Activated T-helper 1 cell treated with anti-CD3 and anti-CD28 coated beads, Interleukin-2, amount 50 U/mL, for 16 hours (primary cell): ENCODE results near the gene PITRM1.
"Not testable (repeated sequence)": the region's sequence is repeated elsewhere in the genome, so short reads cannot be mapped to it uniquely, and the experiment has no call there.

Experiments used
- DNase-seq, 2 donors: peaks; one replicate each; pipeline ENCODE4 v3.0.0-alpha.2; 2020; ENCODE audit warnings: low read depth in 1 of 2, low spot score in 1 of 2

Gene PITRM1

DNA sequence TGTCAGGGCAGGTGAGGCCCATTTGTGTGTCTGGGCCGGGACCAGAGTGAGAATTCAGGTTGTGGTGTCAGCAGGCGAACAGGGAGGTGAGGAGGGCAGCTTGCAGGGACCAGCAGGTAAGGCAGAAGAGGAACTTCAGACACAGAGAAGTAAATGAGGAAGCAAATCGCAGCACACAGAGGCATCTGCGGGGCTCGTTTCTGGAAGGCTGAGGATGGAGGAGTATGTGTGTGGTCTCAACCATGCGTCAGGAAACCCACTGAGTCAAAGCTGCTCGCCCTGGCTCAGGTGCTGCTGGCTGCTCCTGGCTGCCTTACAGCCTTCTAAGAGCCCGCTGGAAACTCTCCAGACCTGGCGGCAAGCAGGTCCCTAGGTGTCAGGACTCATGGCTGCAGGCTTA lies 26.9 kb upstream of the PITRM1 start:
- DNase-seq: no peak

DNA sequence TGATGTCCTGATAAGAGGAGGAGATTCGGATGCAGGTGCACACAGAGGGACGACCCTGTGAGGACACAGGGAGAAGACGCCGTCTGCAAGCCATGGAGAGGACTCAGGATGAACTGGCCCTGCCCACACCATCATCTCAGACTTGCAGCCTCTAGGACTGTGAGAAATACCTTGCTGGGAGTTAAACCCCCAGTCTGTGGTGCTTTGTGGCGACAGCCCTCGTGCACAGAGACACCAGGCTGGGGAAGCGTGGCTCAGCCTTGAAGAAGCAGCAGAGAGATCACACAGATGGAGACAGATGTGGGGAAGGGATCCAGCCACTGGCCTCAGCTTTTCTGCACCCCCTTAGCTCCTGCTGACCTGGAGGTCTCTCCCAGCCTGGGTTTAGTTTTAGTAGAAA lies 26.3 kb upstream of the PITRM1 start:
- no peak for DNase-seq

DNA sequence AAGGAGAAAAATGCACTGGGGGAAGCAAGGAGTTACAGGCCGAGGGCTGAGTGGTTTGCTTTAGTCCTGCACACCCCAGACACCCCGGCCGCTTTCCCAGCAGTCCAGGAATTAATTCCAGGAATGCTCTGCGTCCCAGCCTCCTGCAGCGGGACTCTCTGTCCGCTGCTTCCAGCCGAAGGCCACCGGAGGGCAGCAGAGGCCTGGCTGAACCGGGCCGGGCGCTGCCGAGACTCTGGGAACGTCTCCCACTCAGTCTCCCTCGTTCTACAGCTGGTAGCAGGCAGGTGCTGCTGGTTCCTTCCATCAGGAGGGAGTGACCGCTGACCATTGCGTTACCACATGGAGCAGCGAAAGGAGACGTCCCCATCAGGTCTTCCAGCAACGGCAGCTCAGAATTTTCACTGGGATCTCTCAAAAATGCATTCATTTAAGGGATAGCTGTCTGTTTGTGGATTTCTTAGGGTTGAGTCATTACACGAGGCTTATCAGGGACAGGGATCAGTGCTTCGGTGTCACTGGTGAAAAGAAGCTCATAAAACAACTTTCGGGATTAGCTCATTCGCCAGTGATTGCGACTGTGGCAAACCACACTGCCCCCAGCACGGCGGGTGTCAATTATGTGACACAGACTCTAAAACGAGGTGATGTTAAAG lies 24.9 kb upstream of the PITRM1 start:
- DNase-seq: peak; percentile 40 to 65

DNA sequence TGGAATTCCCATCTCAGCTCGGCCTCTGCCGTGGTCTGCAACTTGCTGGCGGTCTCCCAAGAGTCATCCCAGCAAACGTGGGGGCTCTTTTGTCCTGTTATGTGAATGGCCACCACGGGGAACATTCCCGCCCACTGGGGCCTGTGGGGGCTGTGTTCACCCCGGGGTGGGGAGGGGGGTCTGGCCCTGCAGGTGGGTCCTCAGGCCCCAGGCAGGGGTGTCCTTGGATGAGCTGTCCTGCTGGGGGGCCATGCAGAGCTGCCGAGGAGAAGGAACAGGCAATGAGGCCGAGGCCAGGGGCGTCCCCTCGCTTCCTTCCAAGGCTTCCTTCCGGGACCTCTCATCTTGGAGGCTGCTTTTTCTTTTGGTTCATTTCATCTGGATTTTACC lies 24.4 kb upstream of the PITRM1 start:
- no peak for DNase-seq

DNA sequence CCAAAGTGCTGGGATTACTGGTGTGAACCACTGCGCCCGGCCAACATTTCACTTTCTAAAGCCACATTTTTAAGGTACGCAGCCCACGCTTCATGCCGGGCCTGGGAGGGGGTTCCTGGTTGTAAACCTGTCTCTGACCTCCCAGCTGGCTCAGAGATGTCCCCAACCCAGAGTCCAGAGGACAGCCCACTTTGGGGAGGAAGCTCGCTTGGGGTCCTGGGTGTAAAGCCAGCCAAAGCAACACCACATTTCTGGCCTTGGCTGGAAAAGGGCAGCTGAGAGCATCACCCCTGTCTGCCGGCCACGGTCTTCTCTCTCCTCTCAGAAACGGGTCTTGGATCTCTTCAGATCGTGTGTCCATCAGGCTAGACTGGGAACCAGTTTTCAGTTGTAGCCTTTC lies 23.9 kb upstream of the PITRM1 start:
- no peak for DNase-seq

DNA sequence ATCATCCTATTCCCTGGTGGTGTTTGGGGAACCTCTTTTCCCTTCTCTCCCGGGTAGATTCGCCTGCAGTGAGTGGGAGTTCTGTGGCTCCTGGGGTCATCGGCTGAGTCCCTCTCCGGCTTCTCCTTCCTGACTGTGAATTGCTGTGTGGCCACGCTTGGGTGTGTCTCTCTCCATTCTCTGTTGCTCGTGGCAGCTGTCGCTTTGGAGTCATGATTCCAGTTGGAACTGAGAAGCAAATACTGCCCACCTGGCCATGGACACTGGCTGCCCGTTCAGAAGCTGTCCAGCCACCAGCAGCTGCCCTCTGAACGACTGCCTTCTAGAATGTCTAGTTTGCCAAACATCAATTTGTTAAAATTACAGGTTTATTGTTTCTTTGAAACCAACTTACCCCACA lies 23.1 kb upstream of the PITRM1 start:
- no peak for DNase-seq

DNA sequence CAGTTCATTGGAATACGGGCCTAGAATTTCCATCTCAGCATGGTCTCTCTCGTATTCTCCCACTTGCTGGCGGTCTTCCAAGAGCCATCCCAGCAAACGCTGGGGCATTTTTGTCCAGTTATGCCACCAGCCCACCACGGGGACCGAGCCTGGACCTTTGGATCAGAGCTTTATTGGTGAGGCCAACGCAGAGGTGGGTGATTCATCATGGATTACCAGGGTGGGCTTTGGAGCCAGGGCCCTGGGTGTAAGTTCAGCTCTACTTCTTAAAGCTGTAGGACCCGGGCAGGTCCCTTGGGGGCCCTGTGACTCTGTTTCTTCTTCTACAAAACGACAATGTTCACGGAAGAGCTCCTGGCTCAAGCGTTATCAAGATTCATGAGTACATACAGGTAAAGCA lies 22.7 kb upstream of the PITRM1 start:
- no peak for DNase-seq

DNA sequence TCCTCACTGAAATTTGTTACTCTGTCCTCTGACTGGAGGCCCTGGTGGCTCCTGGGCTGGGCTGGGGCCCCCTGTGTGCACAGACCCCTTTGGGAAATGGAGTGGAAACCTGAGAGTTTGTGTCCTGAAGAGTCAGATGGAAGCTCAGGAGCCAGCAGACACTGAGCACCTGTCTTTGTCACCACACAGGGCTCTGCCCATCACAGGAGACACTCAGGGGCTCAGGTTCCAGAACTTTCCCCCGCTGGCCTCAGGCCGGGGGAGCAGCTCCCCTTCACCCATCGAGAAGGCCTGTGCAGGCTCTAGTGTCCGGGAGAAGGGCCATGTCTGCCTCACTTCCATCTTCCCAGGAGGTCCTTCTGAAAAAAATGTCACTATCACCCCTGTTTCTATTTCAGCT lies 22.3 kb upstream of the PITRM1 start:
- DNase-seq: no peak

DNA sequence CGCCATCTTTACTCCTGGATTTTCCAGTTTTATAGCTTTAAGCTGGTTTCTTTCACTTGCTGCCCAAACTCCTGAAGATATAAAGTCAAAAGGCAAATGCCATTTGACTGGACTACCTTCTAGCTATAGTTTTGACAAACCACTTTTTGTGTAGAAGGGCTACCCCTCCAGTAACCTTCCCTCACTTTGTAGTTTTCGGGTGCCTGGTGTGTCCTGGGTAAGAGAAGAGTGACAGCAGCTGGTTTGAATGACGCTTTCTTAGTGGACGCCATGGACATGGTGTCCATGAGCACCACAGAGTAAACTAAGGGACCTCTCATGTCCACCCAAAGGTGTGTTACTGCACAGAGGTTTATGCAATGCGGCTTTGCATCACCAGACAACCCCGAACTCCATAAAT lies 21.2 kb upstream of the PITRM1 start:
- no peak for DNase-seq

DNA sequence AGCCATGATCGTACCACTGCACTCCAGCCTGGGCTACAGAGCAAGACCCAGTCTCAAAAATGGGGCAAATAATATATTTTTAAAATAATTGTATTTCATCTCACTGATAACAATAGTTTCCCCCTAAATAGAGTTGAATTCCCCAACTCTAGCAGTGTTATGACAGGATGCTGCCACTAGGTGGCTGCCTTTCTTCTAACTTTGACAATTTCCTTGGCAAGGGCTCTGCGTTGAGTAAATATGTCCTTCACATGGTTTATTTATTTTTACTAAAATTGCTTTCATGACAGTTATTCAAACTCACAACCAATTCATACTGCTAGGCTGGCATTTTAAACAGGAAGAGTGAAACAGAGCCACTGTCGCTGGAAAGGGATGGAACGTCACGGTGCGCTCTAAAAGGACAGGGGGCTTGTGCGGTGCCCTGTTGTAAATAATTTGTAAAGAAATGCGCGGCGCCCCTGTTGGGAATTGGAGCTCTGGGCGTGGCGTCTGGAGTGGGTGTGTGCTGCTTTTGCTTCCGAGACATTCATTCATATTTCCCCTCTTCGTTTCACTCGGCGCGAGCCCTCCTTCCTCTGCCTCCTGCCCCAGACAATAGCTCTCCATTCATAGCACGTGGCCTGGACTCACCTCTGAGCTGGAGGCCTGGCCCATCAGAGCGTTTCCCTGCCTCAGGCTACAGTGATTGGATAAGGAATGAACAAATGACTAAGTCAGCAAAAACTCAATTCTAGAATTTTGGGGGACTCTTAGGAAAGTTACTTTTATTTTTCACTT lies 20.5 kb upstream of the PITRM1 start:
- DNase-seq: peak in 1 of 2 donors; percentile 33

DNA sequence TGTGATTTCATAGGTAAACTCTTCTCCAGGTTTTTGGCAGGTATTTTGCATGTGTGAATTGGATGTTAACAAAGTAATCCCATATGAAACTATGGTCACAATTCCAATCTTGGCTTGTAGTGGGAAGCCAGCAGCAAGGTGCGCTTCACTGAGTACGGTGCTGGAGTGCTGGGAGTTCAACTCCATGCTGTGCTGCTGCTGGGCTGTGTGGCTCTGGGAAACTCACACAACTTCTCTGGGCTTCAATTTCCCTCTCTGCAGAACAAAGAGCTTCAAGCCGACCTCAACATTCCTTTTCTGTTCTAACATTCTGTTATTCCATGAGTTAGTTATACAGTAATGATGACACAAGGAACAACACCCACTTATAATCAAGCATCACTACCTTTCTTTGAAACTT lies 18.2 kb upstream of the PITRM1 start:
- DNase-seq: no peak

DNA sequence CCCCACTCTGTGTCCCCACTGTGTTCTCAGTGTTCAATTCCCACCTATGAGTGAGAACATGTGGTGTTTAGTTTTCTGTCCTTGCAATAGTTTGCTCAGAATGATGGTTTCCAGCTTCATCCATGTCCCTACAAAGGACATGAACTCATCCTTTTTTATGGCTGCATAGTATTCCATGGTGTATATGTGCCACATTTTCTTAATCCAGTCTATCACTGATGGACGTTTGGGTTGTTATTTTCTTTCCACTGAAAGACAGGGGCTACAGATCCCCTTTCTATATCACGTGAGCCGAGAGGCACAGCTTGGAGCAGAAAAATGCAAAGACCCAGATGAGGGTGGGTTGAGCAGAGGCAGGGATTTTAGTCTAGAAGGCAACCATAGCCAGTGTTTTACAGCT lies 14.6 kb upstream of the PITRM1 start:
- DNase-seq: not testable (repeated sequence)

DNA sequence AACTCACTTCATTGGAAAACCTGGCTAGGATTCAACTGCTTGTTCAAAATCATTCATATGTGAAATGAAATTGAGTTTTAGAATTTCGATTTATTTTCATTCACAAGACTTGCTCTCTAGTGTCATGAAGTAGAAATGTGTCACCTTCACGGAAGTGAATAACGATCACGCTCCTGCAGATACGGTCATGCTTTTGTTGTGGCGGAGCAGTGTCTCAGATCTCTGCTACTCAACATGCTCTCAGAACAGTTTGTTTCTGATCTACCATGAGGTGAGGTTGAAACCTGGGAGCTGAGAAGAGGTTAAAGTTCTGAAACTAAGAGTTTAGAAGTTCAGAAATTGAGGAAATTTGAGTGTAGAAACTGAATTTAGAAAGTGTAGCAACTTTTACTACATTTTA lies 13.8 kb upstream of the PITRM1 start:
- peak in 1 of 2 donors; percentile 25 for DNase-seq

DNA sequence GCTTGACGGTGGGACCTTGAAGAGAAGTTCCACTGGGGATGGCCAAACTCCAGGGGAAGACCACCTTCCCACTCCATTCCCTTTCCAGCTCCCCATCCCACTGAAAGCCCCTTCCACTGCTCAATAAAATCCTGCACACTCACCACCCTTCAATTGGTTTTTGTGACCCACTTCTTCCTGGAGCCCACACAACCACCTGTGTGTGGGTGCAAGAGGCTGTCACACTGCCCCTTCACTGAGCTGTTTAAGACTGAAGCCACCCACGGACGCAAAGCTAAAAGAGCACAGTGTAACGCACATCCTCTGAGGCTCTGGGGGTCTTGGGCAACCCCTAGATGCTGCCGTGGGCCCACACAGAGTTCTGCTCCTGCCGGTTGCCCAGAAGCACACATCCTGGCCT lies 12.8 kb upstream of the PITRM1 start:
- no peak for DNase-seq

DNA sequence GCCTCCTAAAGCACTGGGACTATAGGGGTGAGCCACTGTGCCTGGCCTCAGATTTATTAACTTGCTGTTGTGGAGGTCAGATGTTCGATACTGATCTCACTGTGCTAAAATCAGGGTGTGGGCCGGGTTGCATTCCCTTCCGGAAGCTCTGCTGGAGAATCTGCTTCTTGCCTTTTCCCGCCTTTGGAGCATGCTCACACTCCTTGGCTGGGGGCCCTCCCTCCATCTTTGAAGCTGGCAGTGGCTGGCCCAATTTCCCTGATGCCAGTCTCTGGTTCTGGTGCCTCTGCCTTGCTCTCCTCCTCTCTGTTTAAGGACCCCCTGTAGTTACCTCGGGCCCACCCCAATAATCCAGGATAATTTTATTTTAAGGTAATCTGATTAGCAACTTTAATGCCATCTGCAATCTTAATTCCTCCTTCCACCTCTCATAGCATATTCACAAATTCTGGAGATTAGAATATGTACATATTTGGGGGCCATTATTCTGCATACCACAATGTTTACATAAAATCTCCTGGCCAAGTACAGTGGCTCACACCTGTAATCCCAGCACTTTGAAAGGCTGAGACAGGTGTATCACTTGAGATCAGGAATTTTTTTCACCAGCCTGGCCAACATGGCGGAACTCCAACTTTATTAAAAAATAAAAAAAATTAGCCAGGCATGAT lies 7.9 kb upstream of the PITRM1 start:
- no peak for DNase-seq

DNA sequence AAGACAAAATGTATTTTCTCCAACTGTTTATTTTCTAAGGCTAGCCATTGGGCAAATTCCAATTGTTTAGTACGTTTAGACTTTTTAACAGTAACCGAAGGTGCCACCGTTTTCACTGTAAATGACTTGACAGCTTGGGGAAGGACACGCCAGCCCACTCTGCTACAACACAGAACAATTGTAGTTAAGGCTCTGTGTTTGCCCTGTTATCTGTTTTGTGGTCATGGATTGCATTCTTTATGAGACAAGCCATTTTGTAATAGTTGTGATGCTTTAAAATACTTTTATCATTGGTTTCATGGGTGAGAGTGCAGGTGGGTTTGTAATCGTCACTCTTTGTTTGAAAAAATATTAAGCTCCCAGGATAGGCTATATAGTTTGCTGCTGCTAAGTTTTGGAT lies 6.6 kb upstream of the PITRM1 start:
- DNase-seq: no peak

DNA sequence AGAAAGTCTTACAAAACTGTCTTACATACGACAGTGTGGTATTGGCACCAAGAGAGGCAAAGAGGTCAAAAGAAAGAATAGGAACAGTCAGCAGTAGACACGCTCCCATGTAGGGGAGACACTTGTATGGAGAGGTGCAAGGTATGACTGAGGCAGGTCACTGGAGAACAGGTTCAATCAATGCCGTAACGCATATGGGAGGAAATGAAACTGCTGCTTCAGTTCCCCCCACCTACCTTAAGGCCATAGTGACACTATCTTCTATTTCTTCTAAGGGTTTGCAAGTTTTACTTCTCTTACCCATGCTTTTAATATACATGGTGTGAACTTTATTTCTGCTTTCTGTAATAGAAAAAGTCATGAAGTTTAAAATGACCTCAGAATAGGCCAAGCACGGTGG lies 5.5 kb upstream of the PITRM1 start:
- no peak for DNase-seq

DNA sequence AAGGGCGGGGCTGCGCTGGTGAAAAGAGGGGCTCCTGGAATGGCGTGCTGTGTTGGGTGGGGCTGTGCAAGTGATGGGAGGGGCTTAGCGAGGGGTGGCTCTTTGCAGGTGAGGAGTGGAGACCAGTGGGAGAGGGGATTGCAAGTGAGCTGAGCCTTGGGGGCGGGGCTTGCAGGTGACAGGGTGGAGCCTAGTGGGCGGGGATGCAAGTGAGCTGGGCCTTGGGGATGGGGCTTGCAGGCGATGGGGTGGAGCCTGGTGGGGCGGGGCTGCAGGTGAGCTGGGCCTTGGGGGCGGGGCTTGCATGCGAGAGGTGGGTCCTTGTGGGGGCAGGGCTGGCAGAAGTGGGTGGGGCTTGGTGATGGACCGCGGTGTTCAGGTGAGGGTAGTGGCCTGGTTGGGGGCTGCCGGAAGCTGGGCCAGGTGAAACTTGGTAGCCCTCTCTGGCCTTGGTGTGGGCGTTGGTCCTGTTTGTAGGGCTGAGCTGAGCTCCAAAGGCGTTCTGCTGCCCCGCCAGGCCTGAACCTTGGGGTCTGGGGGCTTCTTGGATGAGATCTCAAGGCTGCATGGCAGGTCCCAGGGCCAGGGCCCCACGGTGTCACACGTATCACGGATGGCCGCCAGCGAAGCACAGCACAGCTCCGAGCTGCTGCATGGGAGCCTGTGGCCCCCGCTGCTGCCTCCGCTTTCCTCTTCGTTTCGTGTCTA lies 743 bp upstream of the PITRM1 start:
- DNase-seq: no peak

DNA sequence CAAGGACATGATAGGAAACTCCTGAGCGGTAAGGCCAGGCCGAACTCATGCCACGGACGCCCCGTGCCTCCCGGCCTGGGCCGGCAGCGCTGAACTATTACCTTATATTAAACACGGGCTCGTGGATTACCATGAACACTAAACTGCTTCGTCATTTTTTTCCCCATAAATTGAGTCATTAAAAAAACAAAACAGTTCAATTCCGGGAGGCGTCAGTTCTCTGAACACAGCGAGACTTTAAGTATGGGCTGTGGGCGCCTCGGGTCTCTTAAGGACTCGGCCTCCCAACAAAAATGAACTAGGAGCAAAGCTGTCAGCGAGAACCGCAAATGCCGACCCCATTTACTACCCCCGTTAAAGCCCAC lies 519 bp downstream of the PITRM1 start:
- DNase-seq: peak in 1 of 2 donors; percentile 41

DNA sequence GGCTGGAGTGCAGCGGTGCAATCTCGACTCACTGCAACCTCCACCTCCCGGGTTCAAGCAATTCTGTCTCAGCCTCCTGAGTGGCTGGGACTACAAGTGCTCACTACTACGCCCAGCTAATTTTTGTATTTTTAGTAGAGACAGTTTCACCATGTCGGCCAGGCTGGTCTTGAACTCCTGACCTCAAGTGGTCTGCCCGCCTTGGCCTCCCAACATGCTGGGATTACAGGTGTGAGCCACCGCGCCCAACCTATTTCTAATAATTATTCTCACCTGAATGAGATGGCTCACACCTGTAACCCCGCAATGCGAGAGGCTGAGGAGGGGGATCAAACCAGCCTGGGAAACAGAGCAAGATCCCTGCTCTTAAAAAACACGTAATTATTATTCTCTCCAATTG lies 1.1 kb downstream of the PITRM1 start:
- DNase-seq: not testable (repeated sequence)

DNA sequence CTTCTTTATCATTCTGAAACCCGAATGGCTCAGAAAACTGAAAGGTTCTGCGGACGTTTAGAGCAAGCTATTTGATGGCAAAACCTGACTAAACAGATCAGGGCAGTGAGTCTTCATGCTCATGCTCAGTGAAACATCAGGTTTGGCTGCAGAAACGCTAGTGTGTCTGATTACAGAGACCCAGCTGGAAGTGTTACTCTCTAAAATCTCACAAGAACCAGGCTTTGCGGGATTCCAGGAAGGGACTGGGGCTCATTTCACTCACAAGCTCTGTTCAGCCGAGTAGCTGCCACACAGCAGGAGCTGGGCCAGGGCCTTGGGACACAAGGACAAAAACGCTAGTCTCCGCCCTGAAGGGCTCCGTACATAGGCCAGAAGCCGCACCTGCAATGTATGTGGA lies 2.9 kb downstream of the PITRM1 start:
- DNase-seq: no peak

DNA sequence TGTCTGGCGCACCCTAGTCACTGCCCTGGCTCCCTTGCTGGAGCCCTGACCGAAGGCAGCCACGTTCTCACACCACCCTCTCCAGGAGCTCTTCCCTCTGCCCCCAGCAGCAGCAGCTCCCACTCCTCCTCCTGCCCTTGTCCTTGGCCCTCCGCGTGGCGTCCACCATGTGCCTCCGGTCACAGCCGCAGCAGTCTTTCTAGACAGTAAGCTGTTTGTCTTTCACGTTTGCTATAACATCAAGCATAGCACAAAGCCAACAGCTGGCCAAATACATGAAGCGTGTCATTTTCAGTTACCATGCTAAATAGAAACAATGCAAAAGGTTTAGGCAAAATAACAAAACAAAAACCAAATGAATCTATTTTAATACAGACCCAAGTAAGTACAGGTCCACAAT lies 3.3 kb downstream of the PITRM1 start:
- DNase-seq: no peak
